Activated effector memory CD4-positive, alpha-beta T cell treated with anti-CD3 and anti-CD28 coated beads, Interleukin-2, amount 50 U/mL, for 16 hours (primary cell): ENCODE results near the gene RASA3.
"Not testable (repeated sequence)": the region's sequence is repeated elsewhere in the genome, so short reads cannot be mapped to it uniquely, and the experiment has no call there.

Source experiments
- DNase-seq: peaks from one replicate; pipeline ENCODE4 v3.0.0-alpha.2; 2020

RASA3 gene

DNA sequence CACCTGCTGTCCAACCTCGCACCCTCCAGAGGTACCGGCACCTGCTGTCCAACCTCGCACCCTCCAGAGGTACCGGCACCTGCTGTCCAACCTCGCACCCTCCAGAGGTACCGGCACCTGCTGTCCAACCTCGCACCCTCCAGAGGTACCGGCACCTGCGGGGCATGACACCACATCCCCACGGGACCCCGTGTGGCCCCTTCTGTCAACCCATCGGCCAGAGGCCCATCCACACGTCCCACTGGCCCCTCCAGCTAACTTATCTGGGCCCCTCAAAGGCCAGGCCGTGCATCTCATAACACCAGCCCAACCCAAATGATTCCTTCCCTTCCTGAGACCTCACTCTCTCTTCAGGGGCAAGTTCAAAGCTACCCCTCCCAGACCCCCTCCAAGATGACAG is 6.3 kb downstream of the RASA3 start:
- not testable (repeated sequence) for DNase-seq

DNA sequence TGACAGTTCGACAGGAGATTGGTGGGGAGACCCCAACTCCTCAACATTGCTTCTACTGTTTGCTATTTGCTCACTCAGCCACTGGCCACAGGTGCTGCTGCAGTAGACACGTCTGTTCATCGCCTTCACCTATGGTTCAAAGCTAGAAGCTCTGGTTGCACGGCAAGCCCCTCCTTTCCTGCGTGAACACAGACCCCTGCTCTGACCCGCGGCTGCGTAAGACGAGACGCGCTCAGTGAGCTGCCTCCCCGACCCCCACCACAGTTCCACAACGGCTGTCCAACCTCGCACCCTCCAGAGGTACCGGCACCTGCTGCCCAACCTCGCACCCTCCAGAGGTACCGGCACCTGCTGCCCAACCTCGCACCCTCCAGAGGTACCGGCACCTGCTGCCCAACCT is 6.8 kb downstream of the RASA3 start:
- DNase-seq: no peak

DNA sequence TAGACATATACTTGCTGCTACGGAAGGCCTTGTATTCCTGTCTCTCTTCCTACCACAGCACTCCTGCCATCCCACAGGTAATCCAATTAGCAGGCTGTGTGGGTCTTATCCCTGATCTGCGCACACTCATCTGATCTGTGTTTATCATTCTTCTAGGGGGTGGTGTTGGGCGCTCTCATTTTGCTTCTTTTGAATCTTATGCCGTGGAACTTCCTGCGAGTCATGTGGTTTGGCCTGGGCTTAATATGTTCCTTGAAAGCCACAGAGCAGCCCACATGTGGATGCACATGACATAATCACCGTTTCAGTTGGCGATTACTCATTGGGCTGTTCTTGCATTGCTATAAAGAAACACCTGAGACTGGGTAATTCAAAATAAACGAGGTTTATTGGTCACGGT is 7.5 kb downstream of the RASA3 start:
- peak; percentile 88 for DNase-seq

DNA sequence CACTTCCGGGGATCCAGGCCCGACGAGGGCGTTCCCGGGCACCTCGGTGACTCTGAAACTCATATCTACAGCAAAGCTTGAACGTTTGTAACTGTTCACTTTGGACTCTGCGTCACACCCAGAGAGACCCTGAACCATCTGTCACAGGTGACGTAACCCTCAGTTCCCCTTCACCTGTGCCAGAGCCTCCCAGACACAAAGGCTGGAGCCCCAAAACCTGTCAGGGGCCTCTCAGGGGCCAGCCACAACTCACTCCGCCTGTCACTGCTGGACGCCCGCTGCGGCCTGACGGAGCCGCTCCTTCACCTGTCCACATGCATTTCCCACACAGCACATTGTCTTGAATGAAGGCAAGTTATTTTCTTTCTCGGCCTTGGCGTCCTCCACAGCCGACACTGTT is 8.0 kb downstream of the RASA3 start:
- DNase-seq: no peak

DNA sequence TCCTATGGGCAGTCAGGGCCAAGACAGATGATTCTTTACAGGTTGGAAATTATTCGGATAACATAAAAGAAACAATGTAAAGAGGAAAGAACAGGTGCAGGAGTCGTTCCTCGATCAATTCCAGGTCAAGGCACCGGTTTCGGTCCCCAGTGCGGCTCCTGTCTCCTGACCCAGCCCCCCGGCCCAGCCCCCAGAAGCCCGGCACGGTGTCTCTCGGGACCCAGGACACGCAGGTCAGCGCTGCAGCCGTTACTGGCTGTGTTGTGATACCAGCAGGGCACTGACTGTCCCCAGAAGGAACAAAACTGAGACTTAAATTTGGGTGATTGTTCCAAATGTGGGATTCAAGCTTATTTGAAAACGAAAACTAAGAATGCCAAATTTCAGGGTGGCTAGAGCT is 8.5 kb downstream of the RASA3 start:
- no peak for DNase-seq

DNA sequence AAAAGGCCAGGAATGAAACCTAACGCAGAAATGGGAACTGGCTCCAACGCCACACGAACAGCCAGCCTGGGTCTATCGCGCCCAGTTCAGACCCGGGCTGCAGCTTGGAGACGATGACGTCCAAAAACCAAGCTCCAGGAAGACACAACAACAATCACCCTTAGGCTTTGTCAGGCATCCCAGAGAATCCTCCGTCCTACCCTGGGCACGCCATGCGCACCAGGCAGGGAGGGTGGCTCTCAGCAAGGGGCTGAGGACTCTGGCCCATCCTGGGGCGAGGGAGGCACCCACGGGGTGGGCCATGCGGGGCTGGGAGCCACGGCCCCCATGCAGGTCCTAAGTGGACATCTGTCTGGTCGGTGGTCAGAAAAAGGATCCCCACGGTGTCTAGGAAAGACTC is 9.0 kb downstream of the RASA3 start:
- DNase-seq: no peak

DNA sequence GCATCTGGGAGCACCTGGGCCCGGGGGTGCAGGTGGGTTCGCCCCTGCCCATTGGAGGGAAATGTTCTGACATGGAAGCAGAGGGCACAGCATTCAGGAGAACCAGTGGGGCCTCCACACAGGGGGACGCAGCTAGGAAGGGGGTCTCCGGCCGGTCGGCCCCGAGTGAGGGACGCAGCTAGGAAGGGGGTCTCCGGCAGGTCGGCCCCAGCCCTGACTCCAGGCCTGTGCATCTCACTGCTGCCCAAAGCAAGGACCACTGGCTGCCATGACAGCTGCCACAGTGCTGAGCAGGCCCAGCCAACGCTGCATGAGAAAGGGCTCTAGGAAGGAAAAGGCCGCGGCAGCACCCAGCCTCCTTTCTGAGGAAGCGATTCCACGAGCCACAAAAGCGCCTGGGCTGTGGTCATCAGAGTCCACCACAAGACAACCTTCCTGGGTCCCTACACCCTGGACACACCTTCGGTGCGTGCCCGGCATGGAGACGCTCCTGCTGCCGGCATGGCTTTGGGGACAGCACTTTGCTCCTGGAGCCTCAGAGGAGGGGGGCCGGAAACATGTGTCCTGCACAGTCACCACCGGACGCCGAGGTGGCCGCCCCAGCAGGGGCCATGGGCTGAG is 9.7 kb downstream of the RASA3 start:
- no peak for DNase-seq

DNA sequence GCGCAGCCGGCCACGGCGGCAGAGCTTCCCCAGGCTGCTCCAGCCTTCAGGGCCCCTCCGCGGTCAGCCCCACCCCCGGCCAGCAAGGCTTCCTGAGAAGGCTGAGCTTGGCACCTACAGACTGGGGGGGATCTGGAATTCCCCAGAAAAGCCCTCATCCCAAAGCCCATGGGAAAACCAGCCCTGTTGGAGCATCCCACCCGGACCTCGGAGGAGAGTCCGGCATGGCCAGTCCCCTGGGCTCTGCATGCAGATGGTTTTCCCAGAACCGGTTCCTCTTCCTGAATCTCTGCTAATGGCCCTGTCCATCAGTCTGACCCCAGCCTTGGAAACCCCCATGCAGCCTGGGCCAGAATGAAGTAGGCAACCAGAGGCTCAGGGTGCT is 10.3 kb downstream of the RASA3 start:
- no peak for DNase-seq

DNA sequence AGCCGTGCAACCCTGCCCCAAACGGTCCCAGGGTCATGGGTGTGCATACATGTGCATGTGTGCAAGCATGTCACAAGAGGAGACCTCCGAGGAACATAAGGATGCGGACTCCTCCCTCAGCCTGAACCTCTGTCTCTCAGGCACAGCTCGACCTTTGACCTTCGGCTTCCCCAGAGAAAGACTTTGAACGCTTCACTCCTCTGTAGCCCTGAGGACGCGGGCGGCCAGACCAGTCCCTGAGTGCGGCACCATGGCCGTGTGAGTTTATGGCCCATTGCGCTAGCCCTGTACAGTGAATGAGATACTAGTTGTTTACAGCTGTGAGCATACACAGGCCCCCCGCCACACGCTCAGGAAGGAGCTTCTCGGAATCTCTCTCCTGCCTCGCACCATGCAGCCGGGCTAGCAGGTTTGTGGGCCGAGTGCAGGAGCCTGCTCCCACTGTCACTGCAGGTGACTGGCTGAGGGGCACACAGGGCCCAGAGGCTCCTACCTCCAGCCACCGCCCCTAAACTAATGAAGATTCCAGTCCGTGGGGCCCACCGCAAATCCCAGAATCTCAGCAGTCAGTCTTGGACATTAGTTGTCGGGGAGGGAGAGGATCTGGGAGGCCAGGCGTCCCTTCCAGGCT is 10.8 kb downstream of the RASA3 start:
- DNase-seq: no peak

DNA sequence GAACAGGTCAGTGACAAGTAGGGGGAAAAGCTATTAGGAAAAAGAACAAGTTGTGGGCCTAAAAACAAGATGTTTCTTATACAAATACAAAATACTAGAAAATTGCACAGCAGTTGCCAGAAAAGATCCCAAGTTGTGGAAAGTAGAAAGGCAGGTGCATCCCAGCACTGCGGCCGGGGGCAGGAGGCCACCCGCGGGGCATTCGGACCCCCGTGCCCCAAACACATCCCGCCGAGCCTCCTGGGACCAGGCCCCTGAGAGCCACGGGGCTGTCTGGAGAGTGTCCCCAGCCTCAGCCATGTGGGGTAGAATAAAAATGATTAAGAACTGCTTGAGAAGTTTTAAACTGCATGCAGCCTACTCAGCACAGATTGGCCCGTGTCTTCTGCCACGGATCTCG is 11.4 kb downstream of the RASA3 start:
- DNase-seq: no peak

DNA sequence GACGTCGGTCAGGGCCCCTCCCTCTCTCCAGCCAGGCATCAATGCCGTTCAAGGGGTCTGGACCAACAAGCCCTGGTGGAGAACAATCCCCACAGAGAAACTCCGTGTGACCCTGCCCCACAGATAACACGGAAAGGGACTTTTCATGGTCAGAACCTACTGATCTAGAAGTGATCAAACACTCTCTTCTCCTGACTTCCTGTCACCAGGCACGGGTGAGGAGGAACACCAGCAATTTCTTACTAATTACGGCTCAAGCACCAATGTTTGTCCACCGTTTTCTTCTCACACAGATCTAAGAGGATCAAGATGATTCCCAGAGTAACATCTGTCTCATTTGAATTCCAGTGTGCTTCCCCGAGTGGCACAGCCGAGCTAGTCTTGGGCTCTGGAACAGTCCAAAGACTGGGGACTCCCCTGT is 11.8 kb downstream of the RASA3 start:
- no peak for DNase-seq

DNA sequence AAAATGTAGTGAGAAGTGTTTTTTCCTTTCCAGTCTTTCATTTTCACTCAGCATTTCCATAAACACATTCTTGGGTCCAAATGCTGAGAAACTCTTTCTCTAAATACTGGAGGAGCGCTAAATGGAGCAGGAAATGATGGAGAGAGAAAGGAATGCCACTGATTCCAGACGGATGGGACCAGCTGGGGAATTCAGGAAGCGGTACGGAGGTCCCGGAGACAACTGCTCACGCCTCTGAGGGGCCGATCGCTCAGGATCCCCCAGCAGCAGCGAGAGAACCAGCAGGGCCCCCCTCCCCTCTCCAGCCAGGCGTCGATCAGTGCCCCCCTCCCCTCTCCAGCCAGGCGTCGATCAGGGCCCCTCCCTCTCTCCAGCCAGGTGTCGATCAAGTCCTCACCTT is 13.2 kb downstream of the RASA3 start:
- no peak for DNase-seq

DNA sequence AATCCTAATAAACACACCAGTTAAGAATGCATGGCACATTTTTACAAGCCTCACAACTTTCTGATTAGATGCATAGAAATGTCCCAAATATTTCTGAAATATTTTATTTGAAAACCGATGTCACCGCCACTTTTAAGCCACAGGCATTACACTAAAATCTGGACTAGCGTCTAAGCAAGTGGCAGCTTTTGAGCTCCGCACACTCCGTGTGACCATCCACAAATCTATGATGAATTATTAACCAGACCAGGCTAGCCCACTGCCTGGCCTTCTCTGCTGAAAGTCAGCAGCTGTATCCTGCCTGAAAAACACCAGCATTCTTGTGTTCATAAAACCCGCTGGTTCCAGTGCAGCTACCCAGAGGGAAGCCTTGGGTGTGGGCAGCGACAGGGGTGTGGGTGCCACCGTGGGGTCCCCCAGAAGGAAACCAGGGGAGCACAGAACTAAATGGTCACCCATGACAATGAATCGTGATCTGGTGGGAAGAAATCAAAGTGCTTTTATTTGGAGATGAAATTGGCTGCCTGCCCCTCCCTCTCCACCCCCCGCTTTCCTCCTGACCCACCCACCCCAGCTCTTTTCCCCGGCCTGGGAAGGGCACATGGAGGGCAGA is 13.8 kb downstream of the RASA3 start:
- DNase-seq: no peak

DNA sequence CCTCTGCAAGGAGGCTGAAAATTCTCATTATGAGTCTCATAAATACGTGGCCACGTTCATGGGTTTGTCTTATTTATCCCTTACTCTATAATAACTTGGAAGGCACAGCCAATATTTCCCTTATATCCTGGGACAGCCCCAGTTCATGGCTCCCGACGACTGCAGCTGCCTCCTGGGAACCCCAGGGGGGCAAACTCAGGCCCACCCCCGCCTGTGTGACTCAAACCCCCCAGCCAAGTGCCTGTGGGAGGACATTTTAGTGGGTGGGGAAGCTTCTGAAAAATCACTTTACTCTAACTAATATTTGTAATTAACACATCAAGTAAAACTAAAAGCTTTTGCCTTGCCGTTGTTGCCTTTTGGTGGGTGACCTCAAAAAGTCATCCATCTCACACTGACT is 14.3 kb downstream of the RASA3 start:
- no peak for DNase-seq

DNA sequence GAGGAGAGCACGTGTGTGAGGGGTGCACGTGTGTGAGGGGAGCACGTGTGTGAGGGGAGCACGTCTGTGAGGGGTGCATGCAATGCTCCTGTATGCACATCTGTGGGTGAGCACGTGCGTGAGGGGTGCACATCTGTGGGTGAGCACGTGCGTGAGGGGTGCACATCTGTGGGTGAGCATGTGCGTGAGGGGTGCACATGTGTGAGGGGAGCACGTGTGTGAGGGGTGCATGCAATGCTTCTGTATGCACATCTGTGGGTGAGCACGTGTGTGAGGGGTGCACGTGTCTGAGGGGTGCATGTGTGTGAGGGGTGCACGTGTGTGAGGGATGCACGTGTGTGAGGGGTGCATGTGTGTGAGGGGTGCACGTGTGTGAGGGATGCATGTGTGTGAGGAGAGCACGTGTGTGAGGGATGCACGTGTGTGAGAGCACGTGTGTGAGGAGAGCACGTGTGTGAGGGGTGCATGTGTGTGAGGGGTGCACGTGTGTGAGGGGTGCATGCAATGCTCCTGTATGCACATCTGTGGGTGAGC is 15.0 kb downstream of the RASA3 start:
- DNase-seq: peak; percentile 47

DNA sequence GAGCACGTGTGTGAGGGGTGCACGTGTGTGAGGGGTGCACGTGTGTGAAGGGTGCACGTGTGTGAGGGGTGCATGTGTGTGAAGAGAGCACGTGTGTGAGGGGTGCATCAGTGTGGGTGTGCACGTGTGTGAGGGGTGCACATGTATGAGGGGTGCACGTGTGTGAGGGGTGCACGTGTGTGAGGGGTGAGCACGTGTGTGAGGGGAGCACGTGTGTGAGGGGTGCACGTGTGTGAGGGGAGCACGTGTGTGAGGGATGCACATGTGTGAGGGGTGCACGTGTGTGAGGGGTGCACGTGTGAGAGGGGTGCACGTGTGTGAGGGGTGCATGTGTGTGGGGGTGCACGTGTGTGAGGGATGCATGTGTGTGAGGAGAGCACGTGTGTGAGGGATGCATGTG is 15.7 kb downstream of the RASA3 start:
- DNase-seq: peak; percentile 51

DNA sequence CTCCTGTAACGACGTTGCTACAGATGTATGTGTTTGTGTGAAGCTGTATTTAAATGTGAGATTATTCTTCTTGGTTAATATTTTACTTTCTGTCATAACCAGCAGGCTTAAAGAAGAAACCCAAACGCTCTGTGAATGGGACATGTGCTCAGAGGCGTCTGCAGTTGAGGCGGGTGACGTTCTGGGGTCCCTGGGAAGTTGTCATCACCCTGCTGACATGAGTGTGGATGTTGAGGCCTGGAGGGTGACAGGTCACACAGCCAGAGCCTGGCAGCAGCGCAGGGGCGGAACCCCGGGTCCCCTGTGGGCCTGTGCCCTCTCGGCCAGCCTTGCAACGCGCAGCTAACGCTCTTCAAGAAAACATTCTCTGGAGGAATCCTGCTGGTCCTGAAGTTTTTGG is 16.6 kb downstream of the RASA3 start:
- peak; percentile 43 for DNase-seq

DNA sequence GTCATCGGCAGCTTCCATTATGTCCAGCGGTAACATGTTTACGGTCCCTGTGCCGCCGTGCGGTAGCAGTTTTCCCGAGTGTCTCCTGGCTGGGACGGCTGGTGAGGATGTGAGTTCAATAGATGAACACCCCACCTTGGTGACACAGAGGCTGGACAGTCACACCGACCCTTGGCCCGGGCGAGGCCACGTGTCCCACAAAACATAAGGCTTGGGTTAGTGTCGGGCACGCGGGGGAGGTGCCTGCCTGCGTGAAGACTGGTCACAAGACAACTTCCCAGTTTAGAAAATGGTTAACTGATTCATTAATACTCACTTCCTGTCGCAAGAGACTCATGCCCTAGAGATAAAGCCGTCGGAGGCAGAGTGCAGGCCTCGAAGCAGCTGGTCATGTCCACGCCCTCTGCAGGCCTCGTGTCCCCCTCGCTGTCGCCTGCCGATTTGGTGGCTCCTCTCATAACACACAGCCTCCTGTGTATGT is 17.2 kb downstream of the RASA3 start:
- DNase-seq: peak; percentile 68

DNA sequence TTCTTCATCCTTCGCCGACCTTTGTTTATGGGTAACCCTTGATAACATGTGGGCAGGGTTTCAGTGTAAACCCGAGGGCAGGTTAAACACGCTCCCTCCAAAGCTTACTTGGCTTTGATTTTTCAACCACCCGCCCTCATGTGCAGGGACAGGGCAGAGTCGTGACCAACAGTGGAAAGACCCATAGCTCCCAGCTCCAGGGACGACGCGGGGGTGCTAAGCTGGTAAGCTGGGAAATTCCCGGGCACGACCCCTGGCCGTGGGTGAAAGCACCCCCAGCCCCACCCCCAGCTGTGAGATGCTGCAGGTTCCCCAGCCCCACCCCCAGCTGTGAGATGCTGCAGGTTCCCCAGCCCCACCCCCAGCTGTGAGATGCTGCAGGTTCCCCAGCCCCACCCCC is 17.8 kb downstream of the RASA3 start:
- peak; percentile 61 for DNase-seq

DNA sequence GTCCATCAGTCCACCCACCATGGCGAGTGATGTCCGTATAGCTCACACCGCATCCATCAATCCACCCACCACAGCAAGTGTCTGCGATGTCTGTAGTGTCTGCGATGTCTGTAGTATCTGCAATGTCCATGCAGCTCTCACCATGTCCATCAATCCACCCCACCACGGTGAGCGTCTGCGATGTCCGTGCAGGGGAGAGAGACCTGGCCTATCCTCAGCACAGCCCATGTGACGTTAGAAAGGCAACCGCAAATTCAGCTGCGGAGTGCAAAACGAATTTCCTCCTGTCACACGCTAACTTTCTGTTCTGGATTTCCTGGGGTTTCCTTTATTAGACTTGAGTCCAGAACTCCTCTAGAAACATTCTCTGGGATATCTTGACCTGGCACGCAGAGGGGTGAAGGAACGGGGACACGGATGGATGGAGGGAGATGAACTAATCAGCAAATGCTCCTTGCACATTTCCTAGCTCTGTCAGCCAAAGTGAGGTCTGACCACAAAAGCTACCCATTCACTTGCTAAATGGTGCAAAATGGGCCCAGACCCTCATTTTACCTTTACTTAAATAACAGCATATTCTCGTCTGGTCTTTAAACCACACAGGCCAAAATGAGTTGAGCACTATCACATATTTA is 18.3 kb downstream of the RASA3 start:
- DNase-seq: peak; percentile 60

DNA sequence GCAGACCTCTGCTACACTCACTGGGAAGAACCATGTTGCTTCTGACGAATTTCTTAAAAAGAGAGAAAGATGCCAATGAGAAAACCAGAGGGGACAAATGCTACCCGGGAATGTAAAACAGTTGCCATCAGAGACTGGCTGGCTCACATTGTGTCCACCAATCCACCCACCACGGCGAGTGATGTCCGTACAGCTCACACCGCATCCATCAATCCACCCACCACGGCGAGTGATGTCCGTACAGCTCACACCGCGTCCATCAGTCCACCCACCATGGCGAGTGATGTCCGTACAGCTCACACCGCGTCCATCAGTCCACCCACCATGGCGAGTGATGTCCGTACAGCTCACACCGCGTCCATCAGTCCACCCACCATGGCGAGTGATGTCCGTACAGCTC is 19.0 kb downstream of the RASA3 start:
- DNase-seq: not testable (repeated sequence)

DNA sequence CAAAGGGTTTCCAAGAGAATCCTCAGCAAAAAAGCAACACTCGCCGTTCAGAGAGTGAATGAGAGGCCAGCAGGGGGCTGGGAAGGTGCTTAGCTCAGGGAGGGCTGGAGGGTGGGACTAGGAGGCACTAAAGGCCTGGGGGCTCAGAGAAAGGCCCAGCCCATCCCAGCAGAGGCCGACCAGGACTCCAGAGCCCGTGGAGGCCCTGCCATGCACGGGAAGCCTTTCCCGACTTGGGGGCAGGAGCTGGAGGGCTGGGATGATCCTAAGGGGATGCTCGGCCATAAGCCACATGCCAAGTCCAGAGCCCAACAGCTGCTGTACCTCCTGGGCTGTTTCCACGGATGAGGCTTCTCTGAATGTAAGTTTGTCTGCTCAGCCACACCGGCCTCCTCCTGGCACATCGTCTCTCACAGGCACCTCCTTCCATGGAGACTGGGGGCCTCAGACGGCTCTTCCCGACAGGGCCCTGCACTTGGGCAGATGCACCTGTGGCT is 19.5 kb downstream of the RASA3 start:
- peak; percentile 54 for DNase-seq

DNA sequence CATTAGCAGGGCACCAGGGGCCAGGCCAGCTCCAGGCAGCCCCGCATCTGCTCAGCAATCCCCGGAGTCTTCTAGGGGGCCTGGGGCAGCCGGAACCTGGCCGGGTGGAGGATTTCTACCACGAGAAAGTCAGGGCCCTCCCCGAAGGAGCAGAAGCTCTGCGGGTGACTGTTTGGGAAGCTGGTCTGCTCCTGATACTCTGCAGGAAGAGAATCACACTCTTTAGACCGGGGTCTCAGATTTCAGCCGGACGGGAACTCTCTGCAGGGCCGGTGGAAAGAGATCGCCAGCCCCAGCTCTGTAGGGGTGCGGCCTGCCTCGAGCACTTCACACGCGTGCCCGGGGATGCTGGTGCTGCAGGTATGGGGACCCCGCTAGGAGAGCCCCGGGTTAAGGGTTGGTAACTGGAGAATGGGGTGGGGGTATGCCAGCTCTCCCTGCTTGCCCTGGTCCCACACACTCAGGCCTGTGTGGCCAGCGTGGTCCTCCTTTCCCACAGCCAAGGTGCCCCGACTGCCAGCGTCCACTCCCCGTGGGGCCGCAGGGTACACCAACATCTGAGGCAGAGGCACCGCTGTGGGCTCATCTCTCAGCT is 20.1 kb downstream of the RASA3 start:
- DNase-seq: peak; percentile 54
